ENCODE data around the gene ACD. TPM values are rescaled to one million over a fixed set of nuclear protein-coding genes. Genes with fewer than 3 reads are reported as not detected.

ACD gene
- total RNA-seq, 1 experiment from 2014 or later: 46.1 TPM

DNA sequence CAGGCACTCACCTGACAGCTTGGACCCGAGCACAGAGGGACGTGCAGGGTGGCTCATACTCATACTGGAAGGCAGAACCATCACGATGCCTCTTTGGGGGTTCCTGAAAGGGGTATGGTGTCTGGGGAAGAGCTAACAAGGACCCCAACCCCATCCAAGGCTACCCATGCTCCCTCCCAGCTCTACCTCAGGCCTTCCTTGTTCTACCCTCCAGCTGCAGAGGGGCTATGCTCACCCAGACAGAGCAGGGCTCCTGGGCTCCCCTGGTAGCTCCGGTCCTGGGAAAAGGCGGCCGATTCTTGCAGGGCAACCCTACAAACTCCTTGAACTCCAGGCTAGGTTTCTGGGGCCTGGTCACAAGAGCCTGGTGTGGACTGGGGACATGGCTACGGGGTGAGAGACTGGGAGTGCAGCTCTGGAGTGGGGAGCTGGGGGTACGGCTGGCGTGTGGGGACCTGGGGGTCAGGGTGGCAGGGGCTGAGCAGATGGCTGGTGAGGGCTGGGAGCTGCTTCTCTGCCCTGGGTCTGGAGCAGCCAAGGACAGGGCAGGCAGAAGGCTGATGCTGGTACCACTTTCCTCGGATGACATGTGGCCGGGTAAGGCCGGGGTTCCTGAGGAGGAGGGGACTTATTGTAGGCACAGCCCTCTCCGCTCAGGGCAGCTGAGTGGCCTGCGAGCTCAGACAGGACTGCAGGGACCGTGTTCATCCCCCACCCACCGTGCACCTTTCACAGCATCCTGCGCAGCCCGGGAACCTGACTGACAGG is 2.1 kb downstream of the ACD start:
- H3K27ac Mint-ChIP-seq (ENCODE audit: unreplicated experiment): no peak overlapping the region
- peaks cover 43% of the 10 kb centered on the region for H3K36me3 Mint-ChIP-seq (ENCODE audit: insufficient read depth, unreplicated experiment)
- H3K27me3 ChIP-seq (replicated peaks; ENCODE audit: control insufficient read depth, insufficient read depth, low read length): no peaks in the 10 kb centered on the region
- H3K9me3 Mint-ChIP-seq (ENCODE audit: unreplicated experiment): no peaks in the 10 kb centered on the region
- H3K36me3 ChIP-seq (ENCODE audit: control insufficient read depth, insufficient read depth, low read length): no peaks in the 10 kb centered on the region
- no peaks in the 10 kb centered on the region for H3K27me3 Mint-ChIP-seq (ENCODE audit: insufficient read depth, unreplicated experiment)
- CTCF ChIA-PET: interaction anchor here (0.6 to 3.5 kb wide), 3 partner anchors 15 to 137 kb away, joined by 3 to 38 read pairs (median 3); no protein-coding TSS in a partner anchor
- H3K4me1 Mint-ChIP-seq (ENCODE audit: low read depth, unreplicated experiment): no peaks in the 10 kb centered on the region
- no peaks in the 10 kb centered on the region for H3K9me3 ChIP-seq
- TF ChIP-seq, protein P1, sequence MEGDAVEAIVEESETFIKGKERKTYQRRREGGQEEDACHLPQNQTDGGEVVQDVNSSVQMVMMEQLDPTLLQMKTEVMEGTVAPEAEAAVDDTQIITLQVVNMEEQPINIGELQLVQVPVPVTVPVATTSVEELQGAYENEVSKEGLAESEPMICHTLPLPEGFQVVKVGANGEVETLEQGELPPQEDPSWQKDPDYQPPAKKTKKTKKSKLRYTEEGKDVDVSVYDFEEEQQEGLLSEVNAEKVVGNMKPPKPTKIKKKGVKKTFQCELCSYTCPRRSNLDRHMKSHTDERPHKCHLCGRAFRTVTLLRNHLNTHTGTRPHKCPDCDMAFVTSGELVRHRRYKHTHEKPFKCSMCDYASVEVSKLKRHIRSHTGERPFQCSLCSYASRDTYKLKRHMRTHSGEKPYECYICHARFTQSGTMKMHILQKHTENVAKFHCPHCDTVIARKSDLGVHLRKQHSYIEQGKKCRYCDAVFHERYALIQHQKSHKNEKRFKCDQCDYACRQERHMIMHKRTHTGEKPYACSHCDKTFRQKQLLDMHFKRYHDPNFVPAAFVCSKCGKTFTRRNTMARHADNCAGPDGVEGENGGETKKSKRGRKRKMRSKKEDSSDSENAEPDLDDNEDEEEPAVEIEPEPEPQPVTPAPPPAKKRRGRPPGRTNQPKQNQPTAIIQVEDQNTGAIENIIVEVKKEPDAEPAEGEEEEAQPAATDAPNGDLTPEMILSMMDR (IDR thresholded peaks at IDR 0.05; ENCODE audit: insufficient read depth in 1 of 2, low read depth in 1 of 2, low read length in 1 of 2, severe bottlenecking in 1 of 2, unreplicated experiment in 1 of 2): no peak
- no peak overlapping the region for H3K4me3 ChIP-seq (ENCODE audit: low read depth, low read length)
- no TSS peak for BruUV-seq (replicated peaks)
- POLR2A ChIA-PET: no interaction called here
- H3K4me1 ChIP-seq: peaks cover 18% of the 10 kb centered on the region
- no peak overlapping the region for H3K4me3 Mint-ChIP-seq (ENCODE audit: unreplicated experiment)
- peak in 1 of 2 experiments; percentile 37 for DNase-seq
- intact Hi-C loops (cut with micrococcal nuclease; ENCODE audit: unreplicated experiment): no loop called here

DNA sequence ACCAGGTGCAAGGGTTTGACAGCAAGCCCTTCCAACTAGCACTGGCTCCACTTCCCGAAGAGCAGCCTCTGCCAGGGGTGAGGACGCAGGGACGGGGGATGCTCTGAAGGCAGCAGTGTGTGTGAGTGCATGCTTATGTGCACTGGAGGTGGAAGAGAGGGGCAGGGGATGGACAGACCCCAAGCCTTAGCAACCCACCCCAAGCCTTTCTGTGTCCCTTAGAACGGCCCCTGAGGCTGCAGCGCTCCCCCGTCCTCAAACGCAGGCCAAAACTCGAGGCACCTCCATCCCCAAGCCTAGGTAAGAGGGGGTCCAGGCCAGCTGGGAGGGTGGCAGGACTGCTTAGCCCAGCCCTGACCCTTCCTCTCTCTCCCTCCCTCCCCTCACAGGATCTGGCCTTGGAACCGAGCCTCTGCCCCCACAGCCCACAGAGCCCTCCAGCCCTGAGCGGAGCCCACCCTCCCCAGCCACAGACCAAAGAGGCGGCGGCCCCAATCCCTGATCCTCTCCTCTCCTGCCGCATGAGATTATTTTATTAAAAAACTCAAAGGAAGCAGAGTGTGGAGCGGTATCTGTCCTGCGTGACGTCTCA is 2.9 kb downstream of the ACD start:
- H3K27me3 Mint-ChIP-seq (ENCODE audit: insufficient read depth, unreplicated experiment): no peaks in the 10 kb centered on the region
- H3K4me1 Mint-ChIP-seq (ENCODE audit: low read depth, unreplicated experiment): no peaks in the 10 kb centered on the region
- no peaks in the 10 kb centered on the region for H3K36me3 ChIP-seq (ENCODE audit: control insufficient read depth, insufficient read depth, low read length)
- H3K27me3 ChIP-seq (replicated peaks; ENCODE audit: control insufficient read depth, insufficient read depth, low read length): no peaks in the 10 kb centered on the region
- H3K27ac Mint-ChIP-seq (ENCODE audit: unreplicated experiment): no peak overlapping the region
- no peak overlapping the region for H3K4me3 ChIP-seq (ENCODE audit: low read depth, low read length)
- BruUV-seq (replicated peaks): no TSS peak
- ChIA-PET CTCF (no interaction called here), POLR2A (no interaction called here)
- H3K9me3 Mint-ChIP-seq (ENCODE audit: unreplicated experiment): no peaks in the 10 kb centered on the region
- H3K9me3 ChIP-seq: no peaks in the 10 kb centered on the region
- H3K36me3 Mint-ChIP-seq (ENCODE audit: insufficient read depth, unreplicated experiment): peaks cover 43% of the 10 kb centered on the region
- H3K4me1 ChIP-seq: peaks cover 18% of the 10 kb centered on the region
- intact Hi-C loops (cut with micrococcal nuclease; ENCODE audit: unreplicated experiment): no loop called here
- no peak for DNase-seq
- TF ChIP-seq, protein P1 (IDR thresholded peaks at IDR 0.05; ENCODE audit: insufficient read depth in 1 of 2, low read depth in 1 of 2, low read length in 1 of 2, severe bottlenecking in 1 of 2, unreplicated experiment in 1 of 2): no peak
- no peak overlapping the region for H3K4me3 Mint-ChIP-seq (ENCODE audit: unreplicated experiment)

DNA sequence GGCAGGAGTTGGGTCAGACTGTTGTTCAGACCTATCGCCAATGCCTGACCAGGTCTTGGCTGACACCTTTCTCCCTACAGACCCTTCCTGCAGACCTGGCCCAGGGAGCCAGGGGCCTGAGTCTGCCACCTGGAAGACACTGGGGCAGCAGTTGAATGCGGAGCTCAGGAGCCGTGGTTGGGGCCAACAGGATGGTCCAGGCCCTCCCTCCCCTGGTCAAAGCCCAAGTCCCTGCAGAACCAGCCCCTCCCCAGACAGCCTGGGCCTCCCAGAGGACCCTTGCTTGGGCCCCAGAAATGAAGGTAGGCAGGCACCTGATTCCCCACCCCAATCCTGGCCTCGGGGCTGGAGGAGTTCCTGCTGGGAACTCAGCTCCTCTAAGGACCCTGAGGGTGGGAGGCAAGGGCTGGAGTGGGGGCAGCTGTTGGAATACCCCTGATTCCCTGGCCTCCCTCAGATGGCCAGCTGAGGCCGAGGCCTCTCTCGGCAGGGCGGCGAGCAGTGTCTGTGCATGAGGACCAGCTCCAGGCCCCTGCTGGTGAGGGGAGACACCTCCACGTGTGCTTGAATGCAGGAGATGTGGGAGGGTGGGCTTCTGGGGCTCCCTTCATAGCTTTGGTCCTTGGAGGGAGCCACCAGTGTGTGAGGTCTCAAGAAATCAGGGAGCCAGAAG is 3.6 kb downstream of the ACD start:
- H3K4me1 ChIP-seq: peaks cover 18% of the 10 kb centered on the region
- Mint-ChIP-seq H3K4me3 (ENCODE audit: unreplicated experiment) (no peak overlapping the region), H3K9me3 (ENCODE audit: unreplicated experiment) (no peaks in the 10 kb centered on the region), H3K36me3 (ENCODE audit: insufficient read depth, unreplicated experiment) (peaks cover 38% of the 10 kb centered on the region), H3K27me3 (ENCODE audit: insufficient read depth, unreplicated experiment) (no peaks in the 10 kb centered on the region), H3K4me1 (ENCODE audit: low read depth, unreplicated experiment) (no peaks in the 10 kb centered on the region), H3K27ac (ENCODE audit: unreplicated experiment) (no peak overlapping the region)
- TF ChIP-seq, protein P1 (IDR thresholded peaks at IDR 0.05; ENCODE audit: insufficient read depth in 1 of 2, low read depth in 1 of 2, low read length in 1 of 2, severe bottlenecking in 1 of 2, unreplicated experiment in 1 of 2): no peak
- POLR2A ChIA-PET: no interaction called here
- BruUV-seq (replicated peaks): no TSS peak
- H3K9me3 ChIP-seq: no peaks in the 10 kb centered on the region
- no peaks in the 10 kb centered on the region for H3K27me3 ChIP-seq (replicated peaks; ENCODE audit: control insufficient read depth, insufficient read depth, low read length)
- intact Hi-C loops (cut with micrococcal nuclease; ENCODE audit: unreplicated experiment): no loop called here
- H3K4me3 ChIP-seq (ENCODE audit: low read depth, low read length): no peak overlapping the region
- CTCF ChIA-PET: interaction anchor here (0.9 kb wide), 1 partner anchor 95 kb away, joined by 3 read pairs; no protein-coding TSS in a partner anchor
- DNase-seq: no peak
- no peaks in the 10 kb centered on the region for H3K36me3 ChIP-seq (ENCODE audit: control insufficient read depth, insufficient read depth, low read length)
